ENCODE results near the gene SSTR5.

SSTR5 gene

DNA sequence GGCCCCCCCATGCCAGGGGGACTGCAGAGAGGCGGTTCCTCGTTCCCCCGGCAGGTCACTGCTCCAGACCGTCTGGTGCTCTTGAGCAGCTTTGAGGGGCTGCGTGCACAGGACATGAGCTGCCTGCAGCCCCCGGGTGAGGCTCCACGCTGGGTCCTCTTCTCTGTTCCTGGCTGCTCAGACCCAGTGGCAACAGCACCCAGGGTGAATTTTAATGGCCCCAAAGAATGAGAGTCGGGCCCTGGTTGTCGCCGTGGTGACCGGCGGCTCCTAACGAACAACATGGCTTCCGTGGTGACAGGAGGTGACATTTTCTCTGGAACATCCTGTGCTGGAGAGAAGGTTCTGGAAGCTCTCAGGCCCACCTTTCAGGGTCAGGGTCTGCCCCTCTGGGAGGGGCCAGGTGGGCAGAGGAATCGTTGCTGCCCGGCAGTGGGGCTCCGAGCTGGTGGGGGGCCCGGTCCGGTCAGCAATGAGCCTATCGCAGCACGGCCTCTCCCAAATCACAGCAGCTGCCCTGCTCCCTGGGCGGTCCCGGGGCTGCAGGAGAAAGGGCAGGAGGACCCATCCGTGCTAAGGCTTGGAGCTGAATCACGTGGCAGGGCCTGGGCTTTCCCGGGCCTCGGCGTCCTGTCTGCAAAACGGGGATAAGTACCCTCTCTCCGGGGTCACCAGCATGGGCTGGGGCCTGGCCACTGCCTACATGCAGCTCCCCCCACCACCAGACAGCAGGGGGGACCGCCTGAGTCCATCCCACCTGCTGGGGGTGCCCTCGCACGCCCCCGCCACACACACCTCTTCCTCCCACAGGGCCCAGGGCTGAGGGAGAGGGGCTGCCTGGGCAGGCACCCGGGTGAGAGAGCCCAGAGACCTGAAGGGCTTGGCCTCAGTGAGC lies 26.9 kb downstream of the SSTR5 start:
- DNase-seq: no peak
- intact Hi-C loops (cut with DNase I): no loop called here

DNA sequence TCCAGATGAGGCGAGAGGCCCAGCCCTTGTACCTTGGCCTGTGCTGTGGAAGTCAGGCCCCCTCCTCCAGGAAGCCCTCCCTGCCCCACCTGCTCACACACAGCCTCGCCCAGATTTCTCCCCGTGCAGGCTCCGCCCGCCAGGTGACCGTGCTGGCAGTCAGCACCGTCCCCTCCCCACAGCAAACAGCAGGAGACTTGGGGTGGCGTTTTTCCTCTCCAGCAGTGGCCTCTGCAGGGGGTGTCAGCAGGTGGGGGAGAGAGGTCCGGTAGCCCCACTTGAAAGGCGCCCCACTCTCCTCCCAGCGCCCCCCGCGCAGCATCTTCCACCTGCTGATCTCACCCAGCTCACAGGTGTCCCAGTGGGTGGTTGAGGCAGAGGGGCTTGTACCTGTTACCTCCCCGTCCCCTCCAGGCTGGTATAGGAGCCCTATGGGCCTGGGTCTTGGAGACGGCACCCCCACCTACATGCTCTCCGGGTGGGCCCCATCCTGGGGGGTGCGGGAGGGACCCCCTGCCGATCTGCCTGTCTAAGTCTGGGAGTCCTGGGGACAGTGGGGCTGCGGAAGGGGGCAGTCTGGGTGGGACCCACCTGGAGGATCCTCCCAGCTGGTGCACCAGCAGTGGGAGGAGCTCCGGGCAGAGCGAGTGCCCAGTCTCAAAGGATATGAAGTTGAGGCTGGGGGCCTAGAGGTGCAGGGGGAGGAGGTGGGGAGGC lies 27.7 kb downstream of the SSTR5 start:
- DNase-seq: no peak
- intact Hi-C loops (cut with DNase I): no loop called here

DNA sequence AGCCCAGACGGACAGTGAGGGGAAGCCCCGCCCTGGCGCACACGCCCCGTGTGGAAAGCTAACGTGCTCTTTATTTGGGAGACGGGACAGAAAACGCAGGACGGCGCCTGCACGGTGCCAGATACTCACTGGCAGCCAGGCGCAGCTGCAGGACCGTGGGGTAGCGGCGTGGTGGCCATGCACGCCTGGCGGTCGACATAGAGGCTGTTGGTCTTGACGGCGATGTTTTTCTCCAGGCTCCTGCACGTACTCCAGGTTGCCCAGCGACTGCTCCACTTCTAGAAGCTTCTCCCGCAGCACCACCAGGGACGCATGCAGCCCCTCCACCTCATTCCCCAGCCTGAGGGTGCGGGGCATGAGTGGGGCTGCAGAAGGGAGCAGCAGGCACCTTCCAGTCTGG lies 28.6 kb downstream of the SSTR5 start:
- intact Hi-C loops (cut with DNase I): no loop called here
- no peak for DNase-seq

DNA sequence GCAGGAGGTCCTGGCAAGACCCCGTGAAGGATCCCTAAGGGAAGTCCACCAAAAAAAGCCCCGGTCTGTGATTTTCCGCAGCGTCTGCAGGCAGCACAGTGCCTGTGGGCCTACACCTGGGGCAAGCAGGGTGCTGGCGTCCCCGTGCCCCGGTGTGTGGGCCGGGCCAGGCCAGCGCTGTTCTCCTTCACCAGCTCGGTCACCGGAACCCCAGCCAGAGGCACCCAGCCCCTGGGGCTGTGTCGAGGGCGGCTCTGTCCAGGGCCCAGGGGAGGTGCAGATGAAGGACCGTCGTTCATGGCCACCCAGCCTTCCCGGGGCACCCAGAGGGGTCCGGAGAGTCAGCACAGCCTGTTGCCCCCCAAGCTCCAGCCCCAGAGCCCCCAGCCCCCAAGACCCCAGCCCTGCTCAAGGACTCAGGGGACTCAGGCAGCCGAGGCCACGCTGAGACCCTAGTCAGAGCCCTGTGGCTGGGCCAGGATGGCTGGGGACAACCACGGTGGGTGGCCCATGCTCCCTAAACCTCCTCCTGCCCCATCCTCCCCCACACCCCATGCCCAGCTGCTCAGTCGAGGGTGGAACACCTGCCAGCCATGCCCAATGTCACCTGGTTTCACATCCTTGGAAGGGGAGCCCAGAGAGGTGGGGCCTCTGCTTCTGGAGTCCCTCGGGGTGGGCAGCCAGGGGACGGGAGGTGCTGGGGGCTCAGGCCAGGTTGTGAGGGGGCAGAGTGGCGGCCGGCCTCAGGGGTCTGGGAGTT lies 29.2 kb downstream of the SSTR5 start:
- intact Hi-C loops (cut with DNase I): loop anchor here (2.0 kb wide), 2 partner anchors 45 to 391 kb away; no protein-coding TSS in a partner anchor
- DNase-seq: no peak

DNA sequence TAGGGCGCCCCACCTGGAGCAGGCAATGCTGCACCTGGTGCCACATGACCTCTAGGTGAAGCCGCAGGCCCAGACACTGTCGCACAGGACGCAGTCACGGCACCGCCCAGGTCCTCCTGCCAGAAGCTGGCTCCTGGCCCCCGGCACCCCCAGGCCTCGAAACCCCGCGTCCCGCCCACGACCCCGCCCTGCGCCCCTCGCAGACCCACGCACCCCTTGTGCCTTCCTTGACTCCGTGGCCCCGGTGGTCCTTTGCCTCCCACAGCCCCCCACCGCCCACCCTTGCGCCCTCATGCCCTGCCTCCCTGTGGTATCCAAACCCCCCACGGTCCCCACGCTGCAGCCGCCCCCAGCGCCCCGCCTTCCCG lies 29.8 kb downstream of the SSTR5 start:
- DNase-seq: no peak
- intact Hi-C loops (cut with DNase I): loop anchor here (2.0 kb wide), 2 partner anchors 46 to 392 kb away; no protein-coding TSS in a partner anchor

DNA sequence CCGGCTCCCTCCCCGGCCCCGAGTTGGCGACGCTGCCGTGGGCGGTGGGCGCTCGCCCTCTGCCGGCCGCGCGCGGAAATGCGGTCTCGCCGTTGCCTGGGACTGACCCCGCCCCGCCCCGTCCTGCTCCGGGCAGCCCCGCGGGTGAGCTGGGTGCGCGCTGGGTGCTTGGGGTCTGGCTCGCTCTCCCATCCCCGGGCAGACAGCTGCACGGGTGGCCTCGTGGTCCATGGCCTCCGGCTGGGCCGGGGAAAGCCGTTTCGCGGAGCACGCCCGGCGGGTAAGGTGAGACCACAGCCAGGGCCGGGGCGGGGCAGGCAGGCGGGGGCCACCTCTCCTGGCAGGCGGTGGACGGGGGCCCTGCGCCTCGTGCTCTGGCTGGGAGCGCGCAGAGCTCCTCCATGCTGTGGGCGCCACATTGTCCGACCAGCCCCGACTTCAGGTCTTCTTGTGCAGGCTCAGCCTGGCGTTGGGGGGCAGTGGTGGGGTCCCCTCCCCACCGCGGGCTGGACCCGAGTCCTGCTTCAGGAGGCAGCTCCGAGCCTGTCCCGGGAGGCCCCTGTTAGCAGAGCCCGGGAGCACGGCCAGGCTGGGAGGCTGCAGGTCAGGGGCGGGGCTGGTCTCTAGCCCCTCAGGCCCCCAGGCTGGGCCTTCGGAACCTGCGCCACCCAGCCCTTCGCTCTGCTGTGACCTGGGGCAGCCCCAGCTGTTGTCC lies 30.5 kb downstream of the SSTR5 start:
- intact Hi-C loops (cut with DNase I): loop anchor here (2.0 kb wide), 2 partner anchors 46 to 392 kb away; no protein-coding TSS in a partner anchor
- DNase-seq: peak in 7 of 10 donors; percentile 29 to 94 (median 64)

DNA sequence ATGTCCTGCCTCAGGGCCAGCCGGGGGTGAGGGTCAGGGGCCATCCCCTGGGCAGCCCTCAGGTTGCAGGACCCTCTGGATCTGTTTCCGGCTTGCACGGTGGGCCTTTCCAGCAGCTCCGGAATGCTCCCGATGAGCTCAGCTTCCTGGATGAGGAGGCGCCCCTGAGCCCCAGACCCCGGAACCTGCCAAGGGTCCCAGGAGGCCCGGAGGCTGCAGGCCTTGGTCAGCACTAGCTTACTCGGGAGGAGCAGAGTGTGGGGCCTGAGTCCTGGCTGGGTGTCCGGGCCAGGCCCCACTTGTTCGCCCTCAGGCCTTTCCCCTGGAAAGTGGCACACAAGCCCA lies 31.1 kb downstream of the SSTR5 start:
- intact Hi-C loops (cut with DNase I): loop anchor here (2.0 kb wide), 2 partner anchors 47 to 393 kb away; no protein-coding TSS in a partner anchor
- no peak for DNase-seq

DNA sequence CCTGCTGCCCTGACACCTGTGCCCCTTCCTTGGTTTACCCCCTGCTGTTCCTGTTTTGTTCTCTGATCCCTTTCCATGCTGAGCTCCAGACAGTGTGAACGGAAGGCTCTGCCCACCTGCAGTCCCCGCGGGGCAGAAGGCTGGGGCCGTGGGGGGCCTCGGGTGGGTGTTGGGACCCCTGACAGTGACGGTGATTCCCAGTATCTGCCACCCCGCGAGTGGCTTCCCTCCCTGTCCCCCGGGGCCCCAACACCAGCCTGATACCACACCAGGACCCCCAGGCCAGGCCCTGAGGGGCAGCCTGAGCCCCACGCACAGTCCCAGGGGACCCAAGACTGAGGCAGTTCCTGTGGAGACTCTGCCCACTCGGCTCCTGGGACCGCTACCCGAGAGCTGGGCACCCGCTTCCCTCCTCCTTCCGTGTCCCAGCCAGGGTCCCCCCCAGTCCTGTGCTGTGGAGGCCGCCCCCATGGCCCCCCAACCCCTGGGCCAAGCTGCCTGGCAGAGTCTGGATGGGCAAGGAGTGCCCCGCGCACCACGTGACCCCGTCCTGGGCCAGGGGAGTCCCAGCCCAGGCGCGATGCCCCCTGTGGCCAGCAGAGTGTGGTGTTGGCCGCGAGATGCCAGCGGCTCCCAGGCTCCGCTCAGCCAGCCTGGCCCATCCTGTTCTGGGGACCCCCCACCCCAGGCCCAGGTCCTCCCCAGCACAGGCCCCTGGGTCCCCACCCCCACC lies 33.5 kb downstream of the SSTR5 start:
- peak; percentile 63 to 97 (median 78) for DNase-seq
- intact Hi-C loops (cut with DNase I): loop anchor here (1.0 to 2.0 kb wide), 2 partner anchors 88 to 293 kb away; no protein-coding TSS in a partner anchor

DNA sequence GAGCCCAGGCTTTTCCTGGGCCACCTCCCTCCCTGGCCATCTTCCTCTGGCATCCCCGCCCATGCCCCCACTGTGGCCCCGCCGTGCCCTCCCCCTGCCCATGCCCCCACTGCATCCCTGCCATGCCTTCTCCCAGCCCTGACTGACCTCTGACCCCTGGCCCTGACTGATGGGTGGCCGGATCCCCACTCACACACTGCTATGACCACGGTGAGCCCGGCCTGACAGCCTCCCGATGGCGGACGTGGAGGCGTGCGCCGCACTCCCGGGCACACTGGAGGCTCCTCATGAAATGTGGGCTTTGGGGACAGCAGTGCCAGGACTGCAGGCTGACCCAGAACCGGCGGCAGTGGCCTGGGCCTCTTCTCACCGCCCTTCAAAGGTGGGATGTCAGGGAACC lies 34.1 kb downstream of the SSTR5 start:
- DNase-seq: no peak
- intact Hi-C loops (cut with DNase I): loop anchor here (1.0 to 2.0 kb wide), 2 partner anchors 88 to 294 kb away; no protein-coding TSS in a partner anchor

DNA sequence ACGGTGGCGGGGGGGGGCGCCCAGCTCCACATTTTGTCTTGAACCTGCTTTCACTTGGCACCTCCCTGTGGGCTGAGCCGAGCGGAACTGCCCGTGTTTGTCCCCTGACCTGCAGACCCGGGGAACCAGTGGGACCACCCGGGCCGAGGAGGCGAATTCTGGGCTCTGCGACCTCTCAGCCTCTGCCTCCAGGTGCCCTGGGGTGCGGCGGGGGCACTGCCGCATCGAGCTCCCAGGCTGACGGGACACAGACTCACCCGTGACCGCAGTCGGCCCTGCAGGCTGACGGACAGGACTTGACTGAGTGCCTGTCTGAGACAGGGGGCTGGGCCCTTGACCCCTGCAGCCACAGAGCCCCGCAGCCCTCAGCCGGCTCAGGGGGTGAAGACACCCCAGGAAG lies 34.6 kb downstream of the SSTR5 start:
- intact Hi-C loops (cut with DNase I): loop anchor here (2.0 kb wide), 1 partner anchor 294 kb away; no protein-coding TSS in a partner anchor
- no peak for DNase-seq

DNA sequence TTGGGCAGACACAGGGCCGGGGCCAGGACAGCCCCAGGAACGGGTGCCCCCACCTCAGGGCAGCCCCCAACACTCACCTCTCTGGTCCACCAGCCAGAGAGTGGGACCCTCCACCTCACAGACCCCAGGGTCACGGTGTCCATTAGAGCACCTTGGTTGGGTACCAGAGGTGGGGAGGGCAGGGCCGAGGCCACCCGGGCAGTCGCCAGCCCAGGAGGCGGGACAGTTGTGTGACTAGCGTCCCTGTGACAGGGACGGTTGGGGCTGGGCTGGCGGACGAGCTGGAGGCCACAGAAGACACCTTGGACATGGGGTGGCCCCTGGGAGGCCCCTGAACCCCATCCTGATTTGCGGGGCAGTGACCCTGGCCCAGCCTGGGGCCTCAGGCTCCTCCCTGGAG lies 35.2 kb downstream of the SSTR5 start:
- intact Hi-C loops (cut with DNase I): loop anchor here (2.0 kb wide), 1 partner anchor 295 kb away; no protein-coding TSS in a partner anchor
- no peak for DNase-seq

DNA sequence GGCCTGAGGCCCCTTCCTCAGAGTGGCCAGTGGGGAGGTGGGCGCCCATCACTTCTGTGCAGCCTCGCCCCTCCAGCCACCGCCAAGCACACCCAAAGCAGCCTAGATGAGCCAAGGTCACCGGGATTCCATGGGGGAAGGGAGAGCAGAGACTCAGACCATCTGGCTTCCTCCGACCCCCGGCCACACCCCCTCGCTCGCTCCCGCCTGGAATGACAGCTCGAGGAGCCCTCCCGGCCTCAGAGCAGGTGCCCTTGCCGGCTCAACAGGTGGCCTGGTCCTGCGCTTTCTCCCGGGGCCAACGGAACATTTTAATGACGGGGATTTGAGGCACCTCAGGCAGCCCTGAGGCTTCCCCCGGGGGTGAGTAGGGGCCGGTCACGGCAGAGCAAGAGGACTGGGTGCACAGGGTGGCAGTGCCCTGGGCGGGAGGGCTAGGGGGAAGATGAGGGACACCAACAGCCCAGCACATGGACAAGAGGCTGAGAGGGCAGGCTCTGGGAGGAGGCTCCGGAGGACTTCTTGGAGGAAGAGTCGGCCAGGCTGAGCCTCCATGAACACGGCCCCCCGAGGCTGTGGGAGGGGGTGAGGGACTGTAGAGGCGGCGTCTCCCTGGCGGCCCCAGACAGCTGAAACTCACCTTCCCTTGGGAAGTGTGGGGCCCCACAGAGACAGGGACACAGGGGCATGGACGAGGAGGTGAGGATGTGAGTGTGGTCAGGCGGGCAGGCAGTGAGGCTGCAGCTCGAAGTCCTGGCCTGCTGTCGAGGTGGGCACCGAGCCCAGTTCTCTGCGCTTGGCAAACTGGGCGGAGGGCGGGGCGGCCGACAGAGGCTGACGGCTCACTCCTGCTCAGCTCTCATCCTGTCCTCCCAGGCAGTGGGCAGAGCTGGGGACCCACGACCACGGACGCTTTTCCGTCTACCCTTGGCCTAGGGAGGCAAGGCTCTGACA lies 36.0 kb downstream of the SSTR5 start:
- intact Hi-C loops (cut with DNase I): no loop called here
- peak in 9 of 10 donors; percentile 41 to 93 (median 58) for DNase-seq

DNA sequence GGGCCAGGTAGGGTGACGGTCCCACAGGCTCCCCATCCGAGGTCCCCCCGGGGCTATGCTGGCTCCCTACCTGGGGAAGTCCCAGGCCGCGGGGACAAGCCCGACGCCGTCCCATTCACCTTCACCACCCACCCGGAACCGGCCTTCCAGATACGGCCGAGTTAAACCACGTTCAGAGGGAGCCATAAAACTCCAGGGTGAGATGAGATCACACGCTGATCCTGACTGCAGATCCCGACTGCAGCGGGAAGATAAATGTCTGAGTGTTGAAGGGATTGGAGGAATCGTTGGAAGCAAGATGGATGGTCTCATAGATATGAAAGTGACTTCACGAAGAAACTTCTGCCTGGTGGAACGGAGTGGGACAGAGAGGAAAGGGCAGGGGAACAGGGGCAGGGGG lies 37.1 kb downstream of the SSTR5 start:
- intact Hi-C loops (cut with DNase I): no loop called here
- no peak for DNase-seq

DNA sequence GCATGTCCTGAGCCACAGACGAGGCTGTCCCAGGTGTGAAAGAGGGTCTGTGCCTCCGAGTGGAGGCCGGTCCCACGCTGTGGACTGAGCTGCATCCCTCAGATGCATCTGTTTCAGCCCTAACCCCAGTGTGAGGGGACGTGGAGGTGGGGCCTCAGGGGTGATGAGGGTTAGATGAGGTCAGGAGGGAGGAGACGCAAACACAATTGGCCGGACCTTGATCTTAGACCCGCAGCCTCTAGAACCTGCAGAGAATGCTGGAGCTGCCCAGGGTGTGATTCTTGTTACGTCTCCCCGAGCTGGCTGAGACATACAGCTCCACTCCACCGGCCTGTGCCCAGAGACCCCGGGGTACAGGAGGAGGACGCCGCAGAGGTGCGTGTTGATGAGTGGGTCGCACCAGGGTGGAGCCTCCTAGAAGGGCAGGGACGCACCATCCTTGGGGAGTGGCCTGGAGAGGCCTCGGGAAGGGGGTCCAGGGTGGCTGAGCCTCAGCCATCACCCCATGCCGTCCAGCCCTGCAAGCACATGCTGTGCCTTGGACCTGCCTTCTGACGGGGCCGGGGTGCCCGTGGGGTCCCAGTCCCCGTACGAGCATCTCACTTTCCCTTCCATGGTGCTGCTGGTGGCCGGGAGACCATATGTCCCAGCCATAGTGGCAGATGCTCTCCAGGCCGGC lies 40.1 kb downstream of the SSTR5 start:
- intact Hi-C loops (cut with DNase I): no loop called here
- no peak for DNase-seq

DNA sequence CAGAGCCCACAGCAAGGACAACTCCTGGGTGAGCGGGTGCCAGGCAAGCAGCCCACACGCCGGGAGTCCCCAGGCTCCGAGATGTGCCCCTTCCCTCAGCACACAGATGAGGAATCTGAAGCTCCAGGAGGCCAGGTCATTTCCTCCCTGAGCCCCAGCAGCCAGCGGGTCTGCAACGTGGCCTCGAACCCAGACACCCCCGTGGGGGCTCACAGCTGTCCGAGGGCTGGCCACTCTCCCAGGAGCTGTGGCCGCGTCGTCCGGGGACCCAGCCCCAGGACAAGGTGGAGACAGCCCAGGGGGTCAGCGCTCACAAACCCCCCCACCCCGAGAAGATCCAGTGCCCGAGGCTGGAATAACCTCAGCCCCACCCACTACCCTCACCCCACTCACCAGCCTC lies 40.9 kb downstream of the SSTR5 start:
- DNase-seq: no peak
- intact Hi-C loops (cut with DNase I): no loop called here

DNA sequence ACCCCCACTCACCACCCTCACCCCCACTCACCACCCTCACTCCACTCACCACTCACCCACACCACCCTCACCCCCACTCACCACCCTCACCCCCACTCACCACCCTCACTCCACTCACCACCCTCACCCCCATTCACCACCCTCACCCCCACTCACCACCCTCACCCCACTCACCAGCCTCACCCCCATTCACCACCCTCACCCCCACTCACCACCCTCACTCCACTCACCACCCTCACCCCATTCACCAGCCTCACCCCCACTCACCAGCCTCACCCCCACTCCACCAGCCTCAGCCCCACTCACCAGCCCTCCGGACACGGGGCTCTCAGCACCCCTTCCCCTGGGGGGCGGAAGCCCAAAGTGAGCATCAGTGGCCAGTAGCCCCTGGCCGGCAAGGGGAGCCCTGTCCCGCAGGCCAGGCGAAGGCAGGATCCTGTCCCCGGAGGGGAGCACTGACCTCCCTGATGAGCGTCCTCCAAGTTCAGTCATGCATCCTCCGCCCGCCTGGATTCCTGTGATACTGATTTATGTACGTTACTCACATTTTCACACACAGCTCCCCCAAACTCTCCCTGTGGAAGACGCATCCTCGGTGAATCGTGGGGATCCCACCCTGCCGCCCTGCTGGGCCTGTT lies 41.5 kb downstream of the SSTR5 start:
- intact Hi-C loops (cut with DNase I): no loop called here
- DNase-seq: no peak

DNA sequence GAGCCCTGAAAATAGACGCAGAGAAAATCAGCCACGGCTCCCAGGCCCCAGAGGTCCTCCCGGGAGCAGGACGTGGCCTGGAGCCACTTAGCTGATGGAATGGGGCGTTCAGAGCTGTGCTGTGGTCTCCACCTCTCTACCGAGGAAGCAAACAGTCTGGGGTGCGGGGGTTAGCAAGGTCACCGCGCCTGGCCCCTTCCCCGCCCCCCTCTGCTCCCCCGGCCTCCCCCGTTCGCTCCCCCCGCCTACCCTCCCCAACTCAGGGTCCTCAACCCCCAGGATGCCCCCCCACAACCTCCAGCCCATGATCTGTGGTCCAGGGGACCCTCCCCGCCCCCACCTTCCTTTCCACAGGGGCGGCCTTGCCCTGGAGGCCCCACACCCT lies 44.1 kb downstream of the SSTR5 start:
- intact Hi-C loops (cut with DNase I): no loop called here
- DNase-seq: no peak
